Suprapubic skin (tissue), 3 donors: ENCODE results near the gene SPINT2.

Experiments
- EP300 ChIP-seq: sonication (generic); formaldehyde crosslinking; IDR thresholded peaks from one replicate; pipeline ENCODE4 v1.6.1; 2017; ENCODE audit warnings: antibody characterized with exemption
- TF ChIP-seq, protein P1 (sequence below), 2 donors: fragments of 200-600 bp in 1 of 2; fragments of 450-650 bp in 1 of 2; sonication (generic) in 1 of 2; IDR thresholded peaks; one replicate each; pipeline ENCODE4 v1.5.1; 2016 to 2019; ENCODE audit warnings: antibody characterized with exemption in 2 of 2, mild to moderate bottlenecking in 1 of 2, moderate library complexity in 1 of 2

GRCh38 chr19:38318660-38319059 is 54.3 kb downstream of the SPINT2 start:
- TF ChIP-seq EP300, result no peak
- TF ChIP-seq, protein P1, sequence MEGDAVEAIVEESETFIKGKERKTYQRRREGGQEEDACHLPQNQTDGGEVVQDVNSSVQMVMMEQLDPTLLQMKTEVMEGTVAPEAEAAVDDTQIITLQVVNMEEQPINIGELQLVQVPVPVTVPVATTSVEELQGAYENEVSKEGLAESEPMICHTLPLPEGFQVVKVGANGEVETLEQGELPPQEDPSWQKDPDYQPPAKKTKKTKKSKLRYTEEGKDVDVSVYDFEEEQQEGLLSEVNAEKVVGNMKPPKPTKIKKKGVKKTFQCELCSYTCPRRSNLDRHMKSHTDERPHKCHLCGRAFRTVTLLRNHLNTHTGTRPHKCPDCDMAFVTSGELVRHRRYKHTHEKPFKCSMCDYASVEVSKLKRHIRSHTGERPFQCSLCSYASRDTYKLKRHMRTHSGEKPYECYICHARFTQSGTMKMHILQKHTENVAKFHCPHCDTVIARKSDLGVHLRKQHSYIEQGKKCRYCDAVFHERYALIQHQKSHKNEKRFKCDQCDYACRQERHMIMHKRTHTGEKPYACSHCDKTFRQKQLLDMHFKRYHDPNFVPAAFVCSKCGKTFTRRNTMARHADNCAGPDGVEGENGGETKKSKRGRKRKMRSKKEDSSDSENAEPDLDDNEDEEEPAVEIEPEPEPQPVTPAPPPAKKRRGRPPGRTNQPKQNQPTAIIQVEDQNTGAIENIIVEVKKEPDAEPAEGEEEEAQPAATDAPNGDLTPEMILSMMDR (IDR thresholded peaks at IDR 0.05), result no peak
